Cortex of kidney (tissue), 1 donor: ENCODE measurements around the gene LYPD6B.

Experiments
- DNase-seq: peaks from one replicate; lab custom pipeline; 2025; lab: John Stamatoyannopoulos, UW

Gene LYPD6B

DNA sequence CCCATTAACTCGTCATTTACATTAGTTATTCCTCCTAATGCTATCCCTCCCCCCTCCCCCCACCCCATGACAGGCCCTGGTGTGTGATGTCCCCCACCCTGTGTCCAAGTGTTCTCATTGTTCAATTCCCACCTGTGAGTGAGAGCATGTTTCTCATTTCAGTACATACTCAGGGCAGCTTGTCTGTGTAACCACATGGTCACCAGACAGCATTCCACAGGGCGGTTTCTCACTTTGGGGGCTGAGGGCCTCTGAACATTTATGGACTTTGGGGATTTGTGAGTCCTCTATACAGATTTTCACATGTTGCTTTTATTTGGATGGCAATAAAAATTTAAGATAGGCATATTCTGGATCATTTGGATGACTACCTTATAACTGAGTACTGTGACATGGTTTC, 84.0 kb downstream of the LYPD6B start:
- DNase-seq = no peak

DNA sequence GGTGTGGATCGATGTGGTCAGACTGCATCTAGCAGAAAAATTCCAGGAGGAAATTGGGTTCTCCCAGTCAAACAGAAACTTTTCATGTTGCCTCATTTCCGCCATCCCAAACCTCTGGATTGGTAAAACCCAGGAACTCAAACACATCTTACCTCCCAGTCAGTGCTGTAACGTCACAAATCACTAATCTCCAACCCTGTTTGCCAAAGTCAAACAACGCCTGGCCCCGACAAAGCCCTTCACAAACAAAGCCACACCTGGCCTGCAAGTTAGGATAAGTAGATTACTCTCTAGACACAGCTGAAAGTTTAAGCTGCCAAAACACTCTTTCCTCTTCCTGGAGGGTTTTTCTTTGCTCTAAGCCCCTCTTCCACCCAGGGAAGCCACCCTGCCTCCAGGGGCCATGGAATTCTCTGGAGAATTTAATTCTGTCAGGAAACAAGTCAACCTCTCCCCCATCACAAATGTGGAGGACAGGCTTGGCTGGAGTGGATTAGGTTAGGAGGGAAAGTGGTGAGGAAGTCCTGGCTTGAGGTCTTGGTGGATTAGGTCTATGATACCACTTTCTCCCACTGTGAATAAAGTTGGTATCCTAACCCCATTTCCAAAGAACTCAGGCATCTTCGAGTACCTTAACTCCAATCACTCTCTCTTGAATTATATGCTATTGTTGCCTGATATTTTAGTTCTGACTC, 86.7 kb downstream of the LYPD6B start:
- no peak for DNase-seq

- DNase-seq = no peak
These were observed 90.9 kb downstream of the LYPD6B start for GRCh38 chr2:149129433-149129832.

DNA sequence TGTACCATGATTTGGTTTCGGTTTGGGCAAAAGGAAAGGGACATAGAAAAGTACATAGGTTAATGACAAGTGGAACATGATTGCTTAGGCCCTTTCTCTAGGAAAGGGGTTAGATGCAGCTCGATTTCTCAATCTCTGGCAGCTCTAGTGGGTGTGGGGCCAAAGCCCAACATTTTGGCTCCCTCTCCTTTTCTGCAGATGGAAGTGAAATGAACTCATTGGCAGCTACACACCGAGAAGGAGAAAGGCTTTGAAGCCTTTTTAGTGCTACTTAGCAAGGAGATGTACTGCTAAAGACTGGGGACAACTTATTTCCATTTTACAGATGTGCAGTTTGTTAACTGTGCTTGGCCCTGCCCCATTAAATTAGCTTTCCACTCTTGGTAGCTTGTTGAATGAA, 93.8 kb downstream of the LYPD6B start:
- DNase-seq = no peak

DNA sequence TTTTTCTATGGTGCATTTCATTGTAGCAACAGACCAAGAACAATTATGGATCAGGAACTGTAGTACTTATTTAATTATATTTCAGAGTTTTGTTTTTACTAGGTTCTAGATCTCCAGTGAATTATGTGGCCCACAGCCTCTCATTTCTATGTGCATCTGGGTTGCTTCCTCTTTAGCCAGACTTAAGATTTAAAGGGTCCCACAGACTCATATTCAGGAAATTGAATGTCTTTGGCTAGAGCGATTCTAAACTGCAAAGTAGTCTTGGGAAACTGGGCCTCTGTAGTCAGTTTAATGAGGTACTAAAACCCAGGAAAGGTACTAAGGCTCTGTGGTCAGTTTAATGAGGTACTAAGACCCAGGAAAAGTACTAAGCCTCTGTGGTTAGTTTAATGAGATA, 94.4 kb downstream of the LYPD6B start:
- no peak for DNase-seq

DNA sequence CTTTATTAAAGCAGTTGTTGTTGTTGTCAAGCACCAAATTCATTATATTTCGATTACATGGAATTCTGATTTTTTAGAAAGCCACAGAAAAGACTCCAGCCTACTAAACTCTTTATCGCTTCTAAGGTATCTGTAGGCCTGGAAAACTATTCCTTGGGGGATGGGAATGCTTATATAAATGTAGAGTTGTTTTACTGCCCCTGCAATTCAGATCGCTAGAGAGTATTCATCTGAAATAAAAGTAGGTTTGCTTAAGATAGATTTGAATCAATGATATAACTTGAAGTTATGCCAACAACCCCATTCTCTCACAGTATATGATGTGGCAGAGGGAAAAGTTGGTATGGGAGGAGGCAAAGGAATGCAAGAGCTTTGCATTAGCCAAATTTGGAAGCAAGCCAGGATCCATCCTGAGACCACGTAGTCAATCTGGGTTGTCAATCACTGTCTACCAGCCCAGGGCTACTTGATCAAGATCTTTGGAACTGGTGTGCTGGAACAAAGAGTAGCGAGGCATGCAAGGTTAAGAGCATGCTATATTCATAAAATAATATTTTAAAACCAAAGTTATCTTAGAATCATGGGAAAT, 95.9 kb downstream of the LYPD6B start:
- no peak for DNase-seq

DNA sequence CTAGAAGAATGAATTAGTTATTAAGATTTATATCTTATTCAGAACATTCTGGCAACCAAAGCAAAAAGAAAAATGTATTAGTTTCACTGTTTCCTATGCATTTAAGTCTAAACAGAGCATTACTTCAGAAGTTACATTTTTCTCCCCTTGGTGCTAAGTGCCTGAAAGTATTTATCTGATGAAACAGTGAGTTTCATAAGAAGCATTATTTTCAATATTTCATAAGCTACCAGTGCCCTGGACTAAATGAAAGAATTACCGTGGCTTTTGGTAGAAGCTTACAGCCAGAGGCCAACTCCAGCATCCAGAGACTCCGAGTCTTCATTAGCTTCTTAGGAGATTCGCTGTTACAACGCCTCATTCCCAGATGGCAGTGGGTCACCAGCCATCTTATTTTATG, 97.6 kb downstream of the LYPD6B start:
- DNase-seq = no peak

GRCh38 chr2:149141046-149141445, 102.5 kb downstream of the LYPD6B start:
- DNase-seq = no peak

- DNase-seq = no peak
These were observed 105.2 kb downstream of the LYPD6B start for GRCh38 chr2:149143734-149144133.

GRCh38 chr2:149145314-149146295, 107.1 kb downstream of the LYPD6B start:
- no peak for DNase-seq

DNA sequence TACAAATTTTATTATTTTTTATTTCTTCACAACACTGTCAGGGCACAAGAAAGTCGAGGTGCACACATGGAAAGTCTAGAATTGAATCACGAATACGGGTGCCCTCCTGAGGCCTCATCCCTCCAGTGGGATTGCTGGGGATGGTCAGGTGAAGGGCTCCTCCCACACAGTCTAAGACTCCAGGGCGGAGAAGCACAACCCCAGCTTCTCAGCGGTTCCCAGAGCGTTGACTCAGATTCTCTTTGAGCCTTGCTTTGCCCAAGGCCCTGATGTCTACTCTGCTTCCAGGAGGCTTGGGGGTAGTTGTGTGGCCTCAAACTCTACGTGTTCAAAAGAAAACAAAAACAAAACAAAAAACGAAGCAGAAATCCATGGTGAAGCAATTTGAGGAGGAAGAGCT, 108.4 kb downstream of the LYPD6B start:
- no peak for DNase-seq

- no peak for DNase-seq
These were observed 109.9 kb downstream of the LYPD6B start for GRCh38 chr2:149148194-149149006.

GRCh38 chr2:149149007-149149297, 110.5 kb downstream of the LYPD6B start:
- DNase-seq = no peak

DNA sequence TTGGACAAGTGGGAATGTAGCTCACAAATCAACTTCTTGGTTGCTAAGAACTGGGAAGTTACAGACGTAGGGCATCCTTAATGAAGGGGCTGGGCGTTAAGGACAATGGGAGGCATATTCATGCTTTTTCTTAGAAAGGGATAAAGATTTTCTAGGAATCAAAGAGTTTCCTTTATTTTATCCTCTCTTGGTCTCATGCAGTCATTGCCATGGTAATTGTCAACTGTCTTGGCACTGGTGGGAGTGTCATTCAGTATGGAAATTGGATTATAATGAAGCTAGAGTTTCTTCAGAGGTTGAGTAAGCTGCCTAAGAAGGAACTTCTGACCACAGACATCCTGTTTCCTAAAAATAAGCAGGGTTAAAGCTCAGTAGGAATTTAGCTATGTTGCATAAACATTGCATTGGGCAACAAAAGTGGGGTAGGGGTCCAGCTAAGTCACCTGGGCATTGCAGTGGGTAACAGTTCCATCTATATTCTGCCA, 114.0 kb downstream of the LYPD6B start:
- DNase-seq = no peak

- DNase-seq = no peak
These were observed 116.9 kb downstream of the LYPD6B start for GRCh38 chr2:149155196-149155969.

DNA sequence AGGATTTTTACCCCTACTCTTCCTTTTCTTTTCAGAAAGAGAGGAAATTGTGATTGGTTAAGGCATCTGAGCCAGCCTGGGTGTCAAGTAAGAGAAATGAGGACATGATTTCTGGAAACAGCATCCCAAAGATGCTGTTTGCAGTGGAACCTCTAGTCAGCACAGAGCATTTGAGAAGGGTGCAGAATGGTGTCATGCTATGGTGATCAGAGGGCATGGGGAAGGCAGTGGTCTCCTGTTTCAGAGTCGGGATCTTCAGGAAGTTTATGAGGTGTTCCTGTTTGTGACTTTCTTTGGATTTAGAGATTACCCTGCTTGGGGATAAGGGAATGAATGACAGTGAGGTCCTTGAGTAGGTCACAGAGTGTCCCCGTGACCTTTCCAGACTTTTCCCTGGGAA, 117.5 kb downstream of the LYPD6B start:
- no peak for DNase-seq

GRCh38 chr2:149156971-149157740, 118.7 kb downstream of the LYPD6B start:
- DNase-seq = no peak

DNA sequence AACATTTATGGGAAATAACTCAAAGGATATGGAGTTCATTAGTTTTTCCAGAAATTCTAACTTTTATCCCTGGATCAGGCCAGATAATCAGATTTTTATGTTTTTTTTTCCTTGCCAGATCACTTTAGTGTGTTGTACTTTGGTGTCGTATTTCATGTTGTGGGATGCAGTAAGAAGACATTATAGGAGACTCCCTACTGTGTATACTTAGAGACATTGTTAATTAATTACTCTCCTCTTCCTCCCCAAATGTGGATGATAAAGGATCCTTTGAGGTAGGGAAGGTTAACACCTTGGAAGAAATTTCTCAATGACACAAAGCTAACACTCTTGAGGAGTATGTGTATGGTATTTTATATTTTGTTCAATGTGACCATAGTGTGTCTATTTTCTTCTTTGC, 120.5 kb downstream of the LYPD6B start:
- no peak for DNase-seq

DNA sequence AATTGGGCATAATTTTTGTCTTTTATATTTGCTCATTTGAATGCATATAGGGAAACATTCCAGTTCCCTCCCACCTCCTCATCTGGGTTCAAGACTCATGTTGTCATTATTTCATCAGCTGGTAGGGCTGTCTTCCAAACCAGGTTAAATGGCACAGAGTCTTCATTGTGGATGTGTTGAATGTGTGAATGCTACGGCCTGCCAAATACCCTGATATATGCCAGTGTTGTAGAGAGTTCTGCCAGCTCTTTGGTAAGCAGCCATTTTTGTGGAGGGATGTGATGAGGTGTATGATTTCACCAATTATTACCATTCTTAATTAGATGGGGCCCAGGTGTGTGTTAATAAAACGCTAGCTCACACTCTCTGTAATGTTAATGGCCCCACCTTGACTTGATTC, 121.7 kb downstream of the LYPD6B start:
- DNase-seq = no peak

DNA sequence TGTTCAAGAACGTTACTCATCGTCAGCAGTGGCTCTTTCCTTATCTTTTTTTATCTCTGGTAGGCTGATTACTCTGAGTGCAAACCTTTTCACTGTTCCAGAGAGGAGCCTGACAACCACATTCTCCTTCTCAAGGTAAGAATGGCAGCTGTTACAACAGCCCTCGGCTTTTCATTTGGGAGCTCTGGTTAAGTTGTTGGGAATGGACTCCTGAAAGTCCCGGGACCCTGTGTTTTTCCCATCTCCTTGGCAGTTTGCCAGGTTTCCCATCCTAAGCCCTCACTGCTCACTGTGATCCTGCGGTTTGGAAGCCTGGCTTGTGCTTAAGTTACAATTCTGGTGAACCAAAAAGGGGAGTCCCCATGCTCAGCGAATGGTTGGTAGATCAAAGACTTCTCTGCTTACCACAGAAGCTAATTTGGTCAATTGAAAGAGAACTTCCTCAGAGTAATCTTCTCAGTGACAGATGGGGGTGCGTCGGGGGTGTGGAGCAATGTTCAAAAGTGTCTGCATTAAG, 122.3 kb downstream of the LYPD6B start:
- no peak for DNase-seq
